Astrocyte (in vitro differentiated cells and primary cell): ENCODE data around the gene SVEP1. TPM values are rescaled to one million over a fixed set of nuclear protein-coding genes. Genes with fewer than 3 reads are reported as not detected.

Source experiments
- DNase-seq: peaks from one replicate; pipeline ENCODE4 v3.0.0-alpha.2; 2010; ENCODE audit warnings: low read depth
- FAIRE-seq: peaks from 2 replicates; lab custom pipeline; 2011; peaks lifted over from hg19 to GRCh38; lab: Jason Lieb, UNC
- H2AFZ ChIP-seq: 2 replicates; pipeline ENCODE4 v1.6.0; 2012; ENCODE audit warnings: low read depth, low read length, inconsistent platforms
- H3K27ac ChIP-seq: 2 replicates; pipeline ENCODE4 v1.5.1; 2011; ENCODE audit warnings: low read depth, low read length, inconsistent platforms
- H3K27me3 ChIP-seq: 2 replicates; pipeline ENCODE4 v1.6.0; 2011; ENCODE audit warnings: low read length, inconsistent platforms; ENCODE audit not compliant: insufficient read depth
- H3K36me3 ChIP-seq: 2 replicates; pipeline ENCODE4 v1.5.1; 2011; ENCODE audit warnings: low read length, inconsistent platforms; ENCODE audit not compliant: insufficient read depth
- H3K4me1 ChIP-seq: 2 replicates; pipeline ENCODE4 v1.5.1; 2011; ENCODE audit warnings: low read length, inconsistent platforms; ENCODE audit not compliant: insufficient read depth
- H3K4me2 ChIP-seq: 2 replicates; pipeline ENCODE4 v1.6.0; 2012; ENCODE audit warnings: low read length, inconsistent platforms
- H3K4me3 ChIP-seq: 2 replicates; pipeline ENCODE4 v1.5.1; 2011; ENCODE audit warnings: low read depth, mild to moderate bottlenecking, low read length, inconsistent platforms; ENCODE audit not compliant: insufficient read depth
- H3K79me2 ChIP-seq: 2 replicates; pipeline ENCODE4 v1.6.0; 2012; ENCODE audit warnings: mild to moderate bottlenecking, low read length, inconsistent platforms; ENCODE audit not compliant: insufficient read depth
- H3K9ac ChIP-seq: 2 replicates; pipeline ENCODE4 v1.6.0; 2012; ENCODE audit warnings: mild to moderate bottlenecking, low read length, inconsistent platforms
- H3K9me3 ChIP-seq: 2 replicates; pipeline ENCODE4 v1.5.1; 2012; ENCODE audit warnings: low read depth, mild to moderate bottlenecking, low read length, inconsistent platforms; ENCODE audit not compliant: insufficient read depth
- H4K20me1 ChIP-seq: 2 replicates; pipeline ENCODE4 v1.6.0; 2012; ENCODE audit warnings: low read length, inconsistent platforms; ENCODE audit not compliant: insufficient read depth
- H3K27ac Mint-ChIP-seq: one replicate; pipeline ENCODE4 v1.8.0; 2021; ENCODE audit warnings: mild to moderate bottlenecking, mixed read lengths; ENCODE audit not compliant: unreplicated experiment
- H3K27me3 Mint-ChIP-seq: one replicate; pipeline ENCODE4 v1.8.0; 2021; ENCODE audit warnings: low read depth, mixed read lengths; ENCODE audit not compliant: unreplicated experiment
- H3K36me3 Mint-ChIP-seq: one replicate; pipeline ENCODE4 v1.8.0; 2021; ENCODE audit warnings: low read depth, mixed read lengths; ENCODE audit not compliant: unreplicated experiment
- H3K4me1 Mint-ChIP-seq: one replicate; pipeline ENCODE4 v1.8.0; 2021; ENCODE audit warnings: low read depth, mixed read lengths; ENCODE audit not compliant: unreplicated experiment
- H3K4me3 Mint-ChIP-seq: one replicate; pipeline ENCODE4 v1.8.0; 2021; ENCODE audit warnings: mild to moderate bottlenecking, moderate library complexity, mixed read lengths; ENCODE audit not compliant: unreplicated experiment
- H3K9me3 Mint-ChIP-seq: one replicate; pipeline ENCODE4 v1.8.0; 2021; ENCODE audit warnings: mild to moderate bottlenecking, mixed read lengths; ENCODE audit not compliant: unreplicated experiment
- EZH2 ChIP-seq: IDR thresholded peaks from 2 replicates; pipeline ENCODE4 v1.6.1; 2012; ENCODE audit warnings: mild to moderate bottlenecking, low read length, inconsistent platforms; ENCODE audit not compliant: insufficient read depth
- total RNA-seq: library from RNA; stranded (reverse); gene quantifications from 2 replicates; pipeline ENCODE4 v1.2.1, GENCODE V29; 2021
- TF ChIP-seq, protein P1 (sequence below): IDR thresholded peaks from 2 replicates; pipeline ENCODE4 v1.5.1; 2011; ENCODE audit warnings: low read depth, mild to moderate bottlenecking, inconsistent platforms, low read length, moderate library complexity; ENCODE audit not compliant: insufficient read depth

SVEP1 gene
- total RNA-seq, 1 donor from 2014 or later: 1.1 TPM

- Histone ChIP-seq H3K9me3 (no peaks in the 10 kb centered on the region), H3K36me3 (no peaks in the 10 kb centered on the region), H3K79me2 (no peaks in the 10 kb centered on the region), H3K4me1 (peaks cover 14% of the 10 kb centered on the region), H3K9ac (no peak overlapping the region), H3K4me2 (no peak overlapping the region), H2AFZ (no peak overlapping the region), H3K27ac (no peak overlapping the region), H3K27me3 (no peaks in the 10 kb centered on the region), H4K20me1 (no peaks in the 10 kb centered on the region), H3K4me3 (no peak overlapping the region)
- TF ChIP-seq EZH2: no peak
- TF ChIP-seq, protein P1, sequence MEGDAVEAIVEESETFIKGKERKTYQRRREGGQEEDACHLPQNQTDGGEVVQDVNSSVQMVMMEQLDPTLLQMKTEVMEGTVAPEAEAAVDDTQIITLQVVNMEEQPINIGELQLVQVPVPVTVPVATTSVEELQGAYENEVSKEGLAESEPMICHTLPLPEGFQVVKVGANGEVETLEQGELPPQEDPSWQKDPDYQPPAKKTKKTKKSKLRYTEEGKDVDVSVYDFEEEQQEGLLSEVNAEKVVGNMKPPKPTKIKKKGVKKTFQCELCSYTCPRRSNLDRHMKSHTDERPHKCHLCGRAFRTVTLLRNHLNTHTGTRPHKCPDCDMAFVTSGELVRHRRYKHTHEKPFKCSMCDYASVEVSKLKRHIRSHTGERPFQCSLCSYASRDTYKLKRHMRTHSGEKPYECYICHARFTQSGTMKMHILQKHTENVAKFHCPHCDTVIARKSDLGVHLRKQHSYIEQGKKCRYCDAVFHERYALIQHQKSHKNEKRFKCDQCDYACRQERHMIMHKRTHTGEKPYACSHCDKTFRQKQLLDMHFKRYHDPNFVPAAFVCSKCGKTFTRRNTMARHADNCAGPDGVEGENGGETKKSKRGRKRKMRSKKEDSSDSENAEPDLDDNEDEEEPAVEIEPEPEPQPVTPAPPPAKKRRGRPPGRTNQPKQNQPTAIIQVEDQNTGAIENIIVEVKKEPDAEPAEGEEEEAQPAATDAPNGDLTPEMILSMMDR: peak; percentile 60
- Mint-ChIP-seq H3K27me3 (no peaks in the 10 kb centered on the region), H3K27ac (no peak overlapping the region), H3K9me3 (no peaks in the 10 kb centered on the region), H3K4me1 (peaks cover 11% of the 10 kb centered on the region), H3K36me3 (no peaks in the 10 kb centered on the region), H3K4me3 (no peak overlapping the region)
- FAIRE-seq (peak; percentile 66), DNase-seq (peak; percentile 16)
Measured at GRCh38 chr9:110623462-110624025, 44.0 kb upstream of the SVEP1 start.

DNA sequence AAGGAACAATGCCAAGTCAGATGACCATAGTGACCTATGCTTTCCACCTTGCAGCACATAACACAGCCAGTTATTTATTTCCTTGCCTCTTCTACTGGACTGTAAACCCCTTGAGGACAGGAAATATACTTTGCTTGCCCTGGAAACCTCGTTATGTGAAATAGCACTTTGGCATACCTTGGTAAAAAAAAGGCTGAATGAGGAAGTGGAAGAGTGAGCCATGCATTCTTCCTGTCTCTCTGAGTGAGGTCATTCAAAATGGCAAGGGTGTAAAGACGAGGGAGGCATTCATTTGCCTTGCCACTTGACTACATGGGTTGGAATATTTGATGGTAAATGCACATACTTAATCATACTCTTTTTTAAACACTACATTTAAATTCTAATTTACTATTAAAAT is 42.8 kb upstream of the SVEP1 start:
- H2AFZ ChIP-seq: no peak overlapping the region

DNA sequence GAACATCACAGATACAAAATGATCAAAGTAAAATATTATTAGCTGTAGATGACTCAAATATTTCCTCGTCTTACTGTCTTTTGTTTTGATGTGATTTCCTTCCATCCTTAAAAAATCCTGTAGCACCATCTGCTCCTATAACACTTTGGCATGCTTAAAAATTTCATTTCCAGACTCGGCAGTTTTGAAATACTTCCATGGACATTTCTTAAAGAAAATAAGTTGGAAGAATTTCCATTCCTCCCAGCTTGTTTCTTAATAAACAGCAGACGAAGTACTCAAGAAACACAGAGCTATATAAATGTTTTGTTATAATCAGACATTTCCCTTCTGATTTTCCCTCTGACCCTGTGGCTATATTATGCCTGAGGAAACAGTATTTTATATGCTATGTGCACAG is 41.2 kb upstream of the SVEP1 start:
- H4K20me1 ChIP-seq: no peaks in the 10 kb centered on the region
- no peaks in the 10 kb centered on the region for H3K36me3 ChIP-seq
- no peaks in the 10 kb centered on the region for H3K27me3 ChIP-seq
- no peaks in the 10 kb centered on the region for H3K9me3 Mint-ChIP-seq
- H3K4me1 Mint-ChIP-seq: peaks cover 6% of the 10 kb centered on the region
- H3K4me3 ChIP-seq: no peak overlapping the region
- H3K36me3 Mint-ChIP-seq: no peaks in the 10 kb centered on the region
- TF ChIP-seq, protein P1: no peak
- no peak for TF ChIP-seq EZH2
- H3K27ac Mint-ChIP-seq: no peak overlapping the region
- no peak for FAIRE-seq
- no peak overlapping the region for H3K4me2 ChIP-seq
- no peak for DNase-seq
- H3K4me3 Mint-ChIP-seq: no peak overlapping the region
- no peaks in the 10 kb centered on the region for H3K79me2 ChIP-seq
- H3K27me3 Mint-ChIP-seq: no peaks in the 10 kb centered on the region
- H3K27ac ChIP-seq: no peak overlapping the region
- H3K4me1 ChIP-seq: peaks cover 4% of the 10 kb centered on the region
- no peak overlapping the region for H3K9ac ChIP-seq
- H2AFZ ChIP-seq: no peak overlapping the region
- no peaks in the 10 kb centered on the region for H3K9me3 ChIP-seq

More for the DNA sequence above, 42.8 kb upstream of the SVEP1 start:
- H3K36me3 Mint-ChIP-seq: no peaks in the 10 kb centered on the region
- no peaks in the 10 kb centered on the region for H3K9me3 ChIP-seq
- H3K9ac ChIP-seq: no peak overlapping the region
- FAIRE-seq (no peak), DNase-seq (no peak)
- peaks cover 11% of the 10 kb centered on the region for H3K4me1 Mint-ChIP-seq
- H3K4me3 ChIP-seq: no peak overlapping the region
- no peaks in the 10 kb centered on the region for H3K9me3 Mint-ChIP-seq
- no peaks in the 10 kb centered on the region for H3K27me3 Mint-ChIP-seq
- no peak overlapping the region for H3K27ac Mint-ChIP-seq
- no peaks in the 10 kb centered on the region for H3K36me3 ChIP-seq
- TF ChIP-seq EZH2: no peak
- TF ChIP-seq, protein P1: no peak
- no peak overlapping the region for H3K4me3 Mint-ChIP-seq
- H3K4me2 ChIP-seq: no peak overlapping the region
- H3K4me1 ChIP-seq: peaks cover 14% of the 10 kb centered on the region
- no peak overlapping the region for H3K27ac ChIP-seq
- H3K79me2 ChIP-seq: no peaks in the 10 kb centered on the region
- H4K20me1 ChIP-seq: no peaks in the 10 kb centered on the region
- no peaks in the 10 kb centered on the region for H3K27me3 ChIP-seq
